Measurements from ENCODE around the gene NBDY. TPM values are rescaled to one million over a fixed set of nuclear protein-coding genes. Genes with fewer than 3 reads are reported as not detected.
"Not testable (repeated sequence)": the region's sequence is repeated elsewhere in the genome, so short reads cannot be mapped to it uniquely, and the experiment has no call there.

The NBDY gene
- total RNA-seq, 1 donor from 2014 or later, result 3.9 TPM

- DNase-seq (ENCODE audit: low spot score) (no peak), ATAC-seq (no peak)
These were observed 70.1 kb downstream of the NBDY start for GRCh38 chrX:56798866-56799758.

GRCh38 chrX:56800307-56800706 lies 71.3 kb downstream of the NBDY start:
- DNase-seq (ENCODE audit: low spot score), result no peak
- ATAC-seq, result no peak

- ATAC-seq, result no peak
These were observed 71.8 kb downstream of the NBDY start for GRCh38 chrX:56800801-56801200.

GRCh38 chrX:56802428-56802827 lies 73.4 kb downstream of the NBDY start:
- DNase-seq (ENCODE audit: low spot score) (no peak), ATAC-seq (no peak)

More at GRCh38 chrX:56800801-56801200, 71.8 kb downstream of the NBDY start:
- no peak for DNase-seq (ENCODE audit: low spot score)

GRCh38 chrX:56802921-56803849 lies 74.1 kb downstream of the NBDY start:
- peak; percentile 60 for DNase-seq (ENCODE audit: low spot score)
- peak; percentile 89 for ATAC-seq

GRCh38 chrX:56803850-56804681 lies 75.0 kb downstream of the NBDY start:
- DNase-seq (ENCODE audit: low spot score) (no peak), ATAC-seq (no peak)

- DNase-seq (ENCODE audit: low spot score) (no peak), ATAC-seq (no peak)
These were observed 75.8 kb downstream of the NBDY start for GRCh38 chrX:56804867-56805266.

GRCh38 chrX:56805399-56805798 lies 76.4 kb downstream of the NBDY start:
- DNase-seq (ENCODE audit: low spot score) (no peak), ATAC-seq (no peak)

- DNase-seq (ENCODE audit: low spot score); ATAC-seq: not testable (repeated sequence)
These were observed 77.1 kb downstream of the NBDY start for GRCh38 chrX:56806176-56806575.

GRCh38 chrX:56811599-56811998 lies 82.6 kb downstream of the NBDY start:
- DNase-seq (ENCODE audit: low spot score), result no peak

GRCh38 chrX:56812515-56813105 lies 83.6 kb downstream of the NBDY start:
- ATAC-seq (no peak), DNase-seq (ENCODE audit: low spot score) (no peak)

More at GRCh38 chrX:56811599-56811998, 82.6 kb downstream of the NBDY start:
- no peak for ATAC-seq

GRCh38 chrX:56813318-56813837 lies 84.3 kb downstream of the NBDY start:
- no peak for ATAC-seq
- DNase-seq (ENCODE audit: low spot score), result no peak

GRCh38 chrX:56817179-56817578 lies 88.1 kb downstream of the NBDY start:
- DNase-seq (ENCODE audit: low spot score), result no peak
- ATAC-seq, result no peak

GRCh38 chrX:56826020-56826419 lies 97.0 kb downstream of the NBDY start:
- no peak for DNase-seq (ENCODE audit: low spot score)
- no peak for ATAC-seq

- ATAC-seq (no peak), DNase-seq (ENCODE audit: low spot score) (no peak)
These were observed 104.6 kb downstream of the NBDY start for GRCh38 chrX:56833626-56834025.

- no peak for ATAC-seq
- no peak for DNase-seq (ENCODE audit: low spot score)
These were observed 124.4 kb downstream of the NBDY start for GRCh38 chrX:56853436-56853835.

GRCh38 chrX:56857042-56857441 lies 128.0 kb downstream of the NBDY start:
- DNase-seq (ENCODE audit: low spot score), result no peak
- peak; percentile 79 for ATAC-seq

- DNase-seq (ENCODE audit: low spot score), result no peak
- no peak for ATAC-seq
These were observed 131.8 kb downstream of the NBDY start for GRCh38 chrX:56860888-56861287.
